ENCODE measurements around the gene SPIN2B. TPM values are rescaled to one million over a fixed set of nuclear protein-coding genes. Genes with fewer than 3 reads are reported as not detected.

Gene SPIN2B
- total and polyA plus RNA-seq, 2 donors (not counting 3 experiments of a cell fraction or from before 2014, with no cell fraction given) = 7.1 to 8.8 TPM

DNA sequence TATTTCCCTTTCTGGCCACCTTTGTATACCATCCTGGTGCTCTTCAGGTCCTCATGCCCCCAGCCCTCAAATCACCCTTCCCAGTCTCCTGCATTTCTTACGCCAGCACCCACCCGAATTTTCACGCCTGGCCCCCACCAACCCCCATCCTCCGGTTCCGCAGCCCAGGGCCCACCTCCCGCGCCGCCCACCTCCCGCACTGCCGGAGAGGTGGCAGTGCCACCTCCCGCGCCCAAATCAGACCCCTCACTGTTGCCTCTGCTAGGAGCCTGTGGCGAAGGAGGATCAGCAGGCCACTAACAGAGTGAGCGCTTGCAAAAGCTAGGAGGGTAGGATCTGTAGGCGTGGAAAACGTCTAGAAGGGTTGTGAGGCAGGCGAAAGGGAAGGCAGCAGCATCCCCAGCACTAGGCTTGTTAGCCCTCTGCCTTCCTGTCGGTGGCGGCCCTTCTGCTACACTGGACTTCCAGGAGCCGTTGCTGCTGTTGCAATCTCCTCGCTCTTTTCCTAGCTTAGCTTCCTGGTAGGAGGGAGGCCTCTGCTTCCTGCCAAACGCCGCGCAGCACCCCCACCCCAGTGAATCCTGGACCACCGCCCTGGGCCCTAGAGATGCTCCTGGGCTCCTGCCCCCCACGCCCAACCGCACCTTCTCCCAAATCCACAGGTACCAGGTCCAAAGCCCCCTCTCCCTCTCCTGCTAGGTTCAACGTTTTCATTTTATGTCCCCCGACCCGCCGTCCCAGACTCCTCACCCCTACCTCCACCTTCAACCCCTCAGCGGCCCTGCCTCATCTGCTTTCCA, 51.0 kb downstream of the SPIN2B start:
- CTCF ChIA-PET = no interaction called here
- dilution Hi-C loops (cut with MboI; ENCODE audit: extremely low pct_ligation_motif_present, low sequenced_read_pairs) = no loop called here
- BruUV-seq (replicated peaks) = no TSS peak

More for the DNA sequence above, 51.0 kb downstream of the SPIN2B start:
- Histone ChIP-seq H4K20me1 (replicated peaks; ENCODE audit: control insufficient read depth, extremely low read depth, insufficient read depth, low read length) (no peaks in the 10 kb centered on the region), H3K4me2 (ENCODE audit: insufficient read depth, low read length) (no peak overlapping the region), H3K9ac (replicated peaks; ENCODE audit: extremely low read depth, insufficient read depth, low read length) (no peak overlapping the region), H3K79me2 (ENCODE audit: control insufficient read depth, insufficient read depth, low read length) (no peaks in the 10 kb centered on the region), H3K9me1 (replicated peaks; ENCODE audit: control insufficient read depth, extremely low read depth, insufficient read depth, low read length) (no peaks in the 10 kb centered on the region), H3K9me3 (replicated peaks; ENCODE audit: control insufficient read depth, insufficient read depth, low read length) (no peaks in the 10 kb centered on the region), H3K4me1 (ENCODE audit: control insufficient read depth, extremely low read depth, insufficient read depth, low read length) (no peaks in the 10 kb centered on the region), H2AFZ (ENCODE audit: low read depth, low read length) (no peak overlapping the region), H3K4me3 (replicated peaks in 1 of 3; ENCODE audit: insufficient read depth in 1 of 3, low read depth in 1 of 3, low read length in 3 of 3) (no peak overlapping the region), H3K27ac (ENCODE audit: insufficient read depth, low read depth, low read length) (no peak overlapping the region), H3K27me3 (ENCODE audit: control insufficient read depth in 2 of 2, insufficient read depth in 2 of 2, low read length in 2 of 2) (no peaks in the 10 kb centered on the region), H3K36me3 (ENCODE audit: control insufficient read depth in 2 of 2, extremely low read depth in 1 of 2, insufficient read depth in 2 of 2, low read length in 2 of 2) (no peaks in the 10 kb centered on the region)
- FAIRE-seq = no peak
- POLR2A ChIA-PET = no interaction called here
- no peak for TF ChIP-seq POLR2A (IDR thresholded peaks at IDR 0.05; ENCODE audit: low read depth, low read length)
- TF ChIP-seq GATA2 (IDR thresholded peaks at IDR 0.05; ENCODE audit: insufficient read depth, insufficient read length, low read depth, low read length) = no peak
- TF ChIP-seq EZH2 (IDR thresholded peaks at IDR 0.05; ENCODE audit: borderline replicate concordance, low read depth, low read length, severe bottlenecking) = no peak
- no peak for TF ChIP-seq MYC (IDR thresholded peaks at IDR 0.05; ENCODE audit: low read depth, low read length)
- no peak for TF ChIP-seq FOS (IDR thresholded peaks at IDR 0.05; ENCODE audit: borderline replicate concordance, insufficient read depth, low read length)
- no peak for TF ChIP-seq POLR2AphosphoS5 (IDR thresholded peaks at IDR 0.05; ENCODE audit: insufficient read depth, low read depth, low read length)
- TF ChIP-seq, protein P1, sequence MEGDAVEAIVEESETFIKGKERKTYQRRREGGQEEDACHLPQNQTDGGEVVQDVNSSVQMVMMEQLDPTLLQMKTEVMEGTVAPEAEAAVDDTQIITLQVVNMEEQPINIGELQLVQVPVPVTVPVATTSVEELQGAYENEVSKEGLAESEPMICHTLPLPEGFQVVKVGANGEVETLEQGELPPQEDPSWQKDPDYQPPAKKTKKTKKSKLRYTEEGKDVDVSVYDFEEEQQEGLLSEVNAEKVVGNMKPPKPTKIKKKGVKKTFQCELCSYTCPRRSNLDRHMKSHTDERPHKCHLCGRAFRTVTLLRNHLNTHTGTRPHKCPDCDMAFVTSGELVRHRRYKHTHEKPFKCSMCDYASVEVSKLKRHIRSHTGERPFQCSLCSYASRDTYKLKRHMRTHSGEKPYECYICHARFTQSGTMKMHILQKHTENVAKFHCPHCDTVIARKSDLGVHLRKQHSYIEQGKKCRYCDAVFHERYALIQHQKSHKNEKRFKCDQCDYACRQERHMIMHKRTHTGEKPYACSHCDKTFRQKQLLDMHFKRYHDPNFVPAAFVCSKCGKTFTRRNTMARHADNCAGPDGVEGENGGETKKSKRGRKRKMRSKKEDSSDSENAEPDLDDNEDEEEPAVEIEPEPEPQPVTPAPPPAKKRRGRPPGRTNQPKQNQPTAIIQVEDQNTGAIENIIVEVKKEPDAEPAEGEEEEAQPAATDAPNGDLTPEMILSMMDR (IDR thresholded peaks at IDR 0.05; ENCODE audit: extremely low read depth in 1 of 2, insufficient read depth in 1 of 2, low read depth in 1 of 2, low read length in 2 of 2) = no peak
- TF ChIP-seq, protein P2, sequence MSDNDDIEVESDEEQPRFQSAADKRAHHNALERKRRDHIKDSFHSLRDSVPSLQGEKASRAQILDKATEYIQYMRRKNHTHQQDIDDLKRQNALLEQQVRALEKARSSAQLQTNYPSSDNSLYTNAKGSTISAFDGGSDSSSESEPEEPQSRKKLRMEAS (IDR thresholded peaks at IDR 0.05; ENCODE audit: insufficient read depth, insufficient read length) = no peak
- no peak for TF ChIP-seq JUN (IDR thresholded peaks at IDR 0.05; ENCODE audit: borderline replicate concordance, insufficient read depth, insufficient read length, low read depth)
- no peak for DNase-seq (ENCODE audit: low read depth, low spot score)
- intact Hi-C loops (cut with micrococcal nuclease) = no loop called here

Other genes starting within 250 kb of the SPIN2B start
- 6.3 TPM in 2 replicates for gene SPIN3, start 126.0 kb downstream of the SPIN2B start, total RNA-seq
- gene SPIN3, start 126.0 kb downstream of the SPIN2B start, polyA plus RNA-seq = 2.3 and 3.0 TPM in 2 replicates
- 0.75 and 0.76 TPM in 2 replicates for gene SPIN2A, start 15.8 kb upstream of the SPIN2B start, total RNA-seq
- gene SPIN2A, start 15.8 kb upstream of the SPIN2B start, polyA plus RNA-seq = 0.22 and 0.25 TPM in 2 replicates
- 0.15 and 0.28 TPM in 2 replicates for gene FAAH2, start 165.2 kb upstream of the SPIN2B start, total RNA-seq
- gene FAAH2, start 165.2 kb upstream of the SPIN2B start, polyA plus RNA-seq = 0.06 and 0.21 TPM in 2 replicates